Measurements from ENCODE around the gene SLC41A3.

Gene SLC41A3

GRCh38 chr3:126087552-126088175 lies 3.7 kb upstream of the SLC41A3 start:
- Histone ChIP-seq H3K27me3 (replicated peaks; ENCODE audit: insufficient read depth, low read length) (no peaks in the 10 kb centered on the region), H3K4me1 (ENCODE audit: low read length) (no peaks in the 10 kb centered on the region), H3K4me3 (ENCODE audit: low read length) (no peak overlapping the region), H3K9me2 (replicated peaks; ENCODE audit: insufficient read depth, low read length) (no peaks in the 10 kb centered on the region), H3K36me3 (replicated peaks; ENCODE audit: insufficient read depth, low read length) (no peaks in the 10 kb centered on the region), H4K20me1 (ENCODE audit: insufficient read depth, low read length) (no peaks in the 10 kb centered on the region), H3K4me2 (ENCODE audit: low read depth, low read length) (no peak overlapping the region), H3K79me2 (ENCODE audit: low read length) (peaks cover 4% of the 10 kb centered on the region; the same call in 1 of the 2 replicates), H3K27ac (ENCODE audit: low read length) (no peak overlapping the region), H3K9me3 (replicated peaks; ENCODE audit: insufficient read depth, low read length) (no peaks in the 10 kb centered on the region), H2AFZ (ENCODE audit: low read length) (no peak overlapping the region), H3K9ac (ENCODE audit: low read length) (no peak overlapping the region), H3F3A (ENCODE audit: insufficient read depth, low read length) (no peaks in the 10 kb centered on the region)
- no peak for DNase-seq
- TF ChIP-seq CTCF (IDR thresholded peaks at IDR 0.05; ENCODE audit: low read length) (no peak), EZH2 (optimal IDR thresholded peaks at IDR 0.05; ENCODE audit: low read depth, low read length) (no peak), EZH2phosphoT487 (IDR thresholded peaks at IDR 0.05; ENCODE audit: low read length) (no peak)

GRCh38 chr3:126085841-126086240 lies 1.9 kb upstream of the SLC41A3 start:
- TF ChIP-seq EZH2phosphoT487 (IDR thresholded peaks at IDR 0.05; ENCODE audit: low read length) (no peak), CTCF (IDR thresholded peaks at IDR 0.05; ENCODE audit: low read length) (no peak), EZH2 (optimal IDR thresholded peaks at IDR 0.05; ENCODE audit: low read depth, low read length) (no peak)
- H4K20me1 ChIP-seq (ENCODE audit: insufficient read depth, low read length) = no peaks in the 10 kb centered on the region
- H3K9ac ChIP-seq (ENCODE audit: low read length) = no peak overlapping the region
- no peaks in the 10 kb centered on the region for H3K9me3 ChIP-seq (replicated peaks; ENCODE audit: insufficient read depth, low read length)
- H3K36me3 ChIP-seq (replicated peaks; ENCODE audit: insufficient read depth, low read length) = no peaks in the 10 kb centered on the region
- no peak overlapping the region for H3K4me2 ChIP-seq (ENCODE audit: low read depth, low read length)
- H2AFZ ChIP-seq (ENCODE audit: low read length) = no peak overlapping the region
- H3K4me1 ChIP-seq (ENCODE audit: low read length) = no peaks in the 10 kb centered on the region
- no peak overlapping the region for H3K4me3 ChIP-seq (ENCODE audit: low read length)
- no peaks in the 10 kb centered on the region for H3F3A ChIP-seq (ENCODE audit: insufficient read depth, low read length)
- H3K27me3 ChIP-seq (replicated peaks; ENCODE audit: insufficient read depth, low read length) = no peaks in the 10 kb centered on the region
- H3K27ac ChIP-seq (ENCODE audit: low read length) = no peak overlapping the region
- H3K79me2 ChIP-seq (ENCODE audit: low read length) = peaks cover 4% of the 10 kb centered on the region; the same call in 1 of the 2 replicates
- no peaks in the 10 kb centered on the region for H3K9me2 ChIP-seq (replicated peaks; ENCODE audit: insufficient read depth, low read length)
- DNase-seq = no peak

- H3K9me2 ChIP-seq (replicated peaks; ENCODE audit: insufficient read depth, low read length) = no peaks in the 10 kb centered on the region
- no peak overlapping the region for H3K4me3 ChIP-seq (ENCODE audit: low read length)
- TF ChIP-seq EZH2phosphoT487 (IDR thresholded peaks at IDR 0.05; ENCODE audit: low read length) (no peak), CTCF (IDR thresholded peaks at IDR 0.05; ENCODE audit: low read length) (no peak), EZH2 (optimal IDR thresholded peaks at IDR 0.05; ENCODE audit: low read depth, low read length) (no peak)
- no peaks in the 10 kb centered on the region for H3F3A ChIP-seq (ENCODE audit: insufficient read depth, low read length)
- H3K9me3 ChIP-seq (replicated peaks; ENCODE audit: insufficient read depth, low read length) = no peaks in the 10 kb centered on the region
- H3K36me3 ChIP-seq (replicated peaks; ENCODE audit: insufficient read depth, low read length) = no peaks in the 10 kb centered on the region
- H4K20me1 ChIP-seq (ENCODE audit: insufficient read depth, low read length) = no peaks in the 10 kb centered on the region
- no peak overlapping the region for H2AFZ ChIP-seq (ENCODE audit: low read length)
- peaks cover 4% of the 10 kb centered on the region; the same call in 1 of the 2 replicates for H3K79me2 ChIP-seq (ENCODE audit: low read length)
- no peaks in the 10 kb centered on the region for H3K27me3 ChIP-seq (replicated peaks; ENCODE audit: insufficient read depth, low read length)
- no peak overlapping the region for H3K9ac ChIP-seq (ENCODE audit: low read length)
- DNase-seq = no peak
- no peak overlapping the region for H3K27ac ChIP-seq (ENCODE audit: low read length)
- no peak overlapping the region for H3K4me2 ChIP-seq (ENCODE audit: low read depth, low read length)
- no peaks in the 10 kb centered on the region for H3K4me1 ChIP-seq (ENCODE audit: low read length)
These were observed 1.4 kb upstream of the SLC41A3 start for GRCh38 chr3:126085276-126085675.
